H1 (cell line): Measurements from ENCODE around the gene DCLK1.

Experiments used
- CHD1 ChIP-seq: IDR thresholded peaks from 2 replicates; pipeline ENCODE4 v1.6.1; 2012; ENCODE audit warnings: low read depth, low read length, improper control_type of control experiment
- CTCF ChIP-seq, 3 experiments: IDR thresholded peaks; 1 replicate in 2 of 3; 2 replicates in 1 of 3; pipeline versions ENCODE4 v1.5.1 to v1.6.1; 2011; ENCODE audit warnings: low read length in 3 of 3, mild to moderate bottlenecking in 3 of 3, inconsistent platforms in 2 of 3, low read depth in 1 of 3, moderate library complexity in 1 of 3; ENCODE audit not compliant: insufficient read depth in 1 of 3; ENCODE audit errors: control extremely low read depth in 1 of 3
- E2F6 ChIP-seq: IDR thresholded peaks from 2 replicates; pipeline ENCODE4 v1.6.1; 2012; ENCODE audit warnings: inconsistent platforms
- EZH2 ChIP-seq: fragments of 200-600 bp; sonication (generic); IDR thresholded peaks from 2 replicates; pipeline ENCODE4 v1.7.1; 2012; ENCODE audit warnings: low read depth, mild to moderate bottlenecking, moderate library complexity, low read length, inconsistent platforms; ENCODE audit not compliant: severe bottlenecking
- NRF1 ChIP-seq: IDR thresholded peaks from 2 replicates; pipeline ENCODE4 v1.6.1; 2011; ENCODE audit warnings: mild to moderate bottlenecking, low read depth, low read length, improper control_type of control experiment
- POLR2A ChIP-seq, 2 experiments: IDR thresholded peaks; 1 replicate in 1 of 2; 2 replicates in 1 of 2; pipeline ENCODE4 v1.6.1; 2011; ENCODE audit warnings: low read depth in 2 of 2, low read length in 2 of 2, mild to moderate bottlenecking in 2 of 2; ENCODE audit errors: control extremely low read depth in 1 of 2
- POLR2AphosphoS5 ChIP-seq: IDR thresholded peaks from 2 replicates; pipeline ENCODE4 v1.6.1; 2011; ENCODE audit warnings: low read depth, low read length
- RAD21 ChIP-seq, 2 experiments: IDR thresholded peaks in 1 of 2; conservative IDR thresholded peaks in 1 of 2; 2 replicates each; pipeline ENCODE4 v1.6.1; 2011; ENCODE audit warnings: low read depth in 2 of 2, low read length in 2 of 2, improper control_type of control experiment in 1 of 2, inconsistent platforms in 1 of 2, mild to moderate bottlenecking in 1 of 2, moderate library complexity in 1 of 2
- SP1 ChIP-seq: IDR thresholded peaks from 2 replicates; pipeline ENCODE4 v1.6.1; 2011; ENCODE audit warnings: low read depth, low read length
- TEAD4 ChIP-seq: IDR thresholded peaks from 2 replicates; pipeline ENCODE4 v1.6.1; 2012; ENCODE audit warnings: low read depth, low read length, inconsistent platforms, mixed read lengths

GRCh38 chr13:35927567-35928021 is 203.6 kb downstream of the DCLK1 start:
- TF ChIP-seq EZH2 (no peak), CTCF (IDR thresholded peaks at IDR 0.05; ENCODE audit: control extremely low read depth in 1 of 3, insufficient read depth in 1 of 3, low read depth in 1 of 3, low read length in 3 of 3) (no peak), POLR2AphosphoS5 (no peak), RAD21 (IDR thresholded peaks at IDR 0.05 in 1 of 2, conservative IDR thresholded peaks at IDR 0.05 in 1 of 2; ENCODE audit: low read depth in 2 of 2, low read length in 2 of 2) (no peak), SP1 (no peak), NRF1 (no peak), POLR2A (IDR thresholded peaks at IDR 0.05; ENCODE audit: control extremely low read depth in 1 of 2, low read depth in 2 of 2, low read length in 2 of 2) (no peak), TEAD4 (no peak), E2F6 (no peak), CHD1 (no peak)
